CD8-positive, alpha-beta memory T cell (primary cell): ENCODE results near the gene TPSB2. TPM values are rescaled to one million over a fixed set of nuclear protein-coding genes. Genes with fewer than 3 reads are reported as not detected.
"Not testable (repeated sequence)": the region's sequence is repeated elsewhere in the genome, so short reads cannot be mapped to it uniquely, and the experiment has no call there.

Experiments
- CTCF ChIA-PET: fragments of 350-600 bp; sonication (Branson Sonifier 250); formaldehyde crosslinking; loops from one replicate; lab custom pipeline; 2021; ENCODE audit warnings: antibody characterized with exemption; lab: Charles Lee
- POLR2A ChIA-PET: fragments of 350-600 bp; sonication (Branson Sonifier 250); formaldehyde crosslinking; loops from one replicate; lab custom pipeline; 2021; ENCODE audit warnings: antibody characterized with exemption; lab: Charles Lee
- DNase-seq, 5 donors: peaks; one replicate each; pipeline versions ENCODE4 v3.0.0 to v3.0.0-alpha.2; 2020 to 2022; ENCODE audit warnings: mixed read lengths in 1 of 5
- H3K27ac ChIP-seq: one replicate; pipeline ENCODE4 v1.7.0; 2013; ENCODE audit warnings: low read depth, mild to moderate bottlenecking, low read length, moderate library complexity
- H3K27me3 ChIP-seq: 2 replicates; pipeline ENCODE4 v1.7.0; 2013; ENCODE audit warnings: low read length, mild to moderate bottlenecking; ENCODE audit not compliant: insufficient read depth, poor library complexity, severe bottlenecking
- H3K36me3 ChIP-seq: 2 replicates; pipeline ENCODE4 v1.7.0; 2013; ENCODE audit warnings: mild to moderate bottlenecking, low read length, moderate library complexity; ENCODE audit not compliant: insufficient read depth
- H3K4me1 ChIP-seq: 2 replicates; pipeline ENCODE4 v1.7.0; 2013; ENCODE audit warnings: mild to moderate bottlenecking, low read length, moderate library complexity; ENCODE audit not compliant: insufficient read depth
- H3K4me3 ChIP-seq: 2 replicates; pipeline ENCODE4 v1.7.0; 2013; ENCODE audit warnings: mild to moderate bottlenecking, low read length
- H3K9me3 ChIP-seq: 2 replicates; pipeline ENCODE4 v1.7.0; 2013; ENCODE audit warnings: mild to moderate bottlenecking, low read length
- H3K27ac Mint-ChIP-seq, 8 donors: one replicate each; pipeline ENCODE4 v1.8.0; 2020 to 2021; ENCODE audit warnings: mixed read lengths in 8 of 8, mild to moderate bottlenecking in 6 of 8, inconsistent platforms in 3 of 8, moderate library complexity in 3 of 8
- H3K27me3 Mint-ChIP-seq, 2 donors: one replicate each; pipeline ENCODE4 v1.8.0; 2020 to 2021; ENCODE audit warnings: mixed read lengths in 2 of 2, mild to moderate bottlenecking in 1 of 2, moderate library complexity in 1 of 2
- H3K36me3 Mint-ChIP-seq, 3 donors: one replicate each; pipeline ENCODE4 v1.8.0; 2020 to 2021; ENCODE audit warnings: mixed read lengths in 3 of 3, inconsistent platforms in 1 of 3, mild to moderate bottlenecking in 1 of 3
- H3K4me1 Mint-ChIP-seq, 3 donors: one replicate each; pipeline ENCODE4 v1.8.0; 2020 to 2021; ENCODE audit warnings: mixed read lengths in 3 of 3, inconsistent platforms in 1 of 3, mild to moderate bottlenecking in 1 of 3
- H3K4me3 Mint-ChIP-seq, 7 donors: one replicate each; pipeline ENCODE4 v1.8.0; 2020 to 2021; ENCODE audit warnings: mixed read lengths in 7 of 7, mild to moderate bottlenecking in 6 of 7, moderate library complexity in 4 of 7, inconsistent platforms in 2 of 7
- H3K9me3 Mint-ChIP-seq, 5 donors: one replicate each; pipeline ENCODE4 v1.8.0; 2020 to 2022; ENCODE audit warnings: mixed read lengths in 5 of 5, mild to moderate bottlenecking in 3 of 5, moderate library complexity in 2 of 5, inconsistent platforms in 1 of 5
- polyA plus RNA-seq: library from polyadenylated mRNA; unstranded; fragments of 300-500 nt; fragmentation: Illumina TruSeq; gene quantifications from one replicate; pipeline ENCODE4 v1.2.3, GENCODE V29; 2021
- total RNA-seq, 2 experiments: library from RNA; stranded (reverse); gene quantifications; one replicate each; pipeline ENCODE4 v1.2.3, GENCODE V29; 2021

TPSB2 gene
- total and polyA plus RNA-seq, 3 experiments from 2014 or later = not detected

GRCh38 chr16:1240436-1240835 is 10.5 kb upstream of the TPSB2 start, which contains the start of gene TPSAB1:
Gene TPSAB1, plus strand, starts transcription at chr16:1240705. Its CDS starts 234 bp downstream, at chr16:1240939.
- H3K27me3 ChIP-seq, H3K9me3 Mint-ChIP-seq, H3K4me1 ChIP-seq, H3K4me3 ChIP-seq, CTCF ChIA-PET, DNase-seq, H3K36me3 ChIP-seq, H3K36me3 Mint-ChIP-seq, H3K4me1 Mint-ChIP-seq, H3K4me3 Mint-ChIP-seq, H3K27ac Mint-ChIP-seq, H3K27me3 Mint-ChIP-seq, POLR2A ChIA-PET, H3K27ac ChIP-seq, H3K9me3 ChIP-seq: not testable (repeated sequence)

GRCh38 chr16:1239575-1239974 is 9.6 kb upstream of the TPSB2 start:
- H3K4me1 ChIP-seq, H3K4me3 ChIP-seq, H3K27me3 Mint-ChIP-seq, H3K36me3 ChIP-seq, DNase-seq, H3K4me3 Mint-ChIP-seq, H3K36me3 Mint-ChIP-seq, H3K27ac Mint-ChIP-seq, H3K27ac ChIP-seq, H3K27me3 ChIP-seq, CTCF ChIA-PET, POLR2A ChIA-PET, H3K4me1 Mint-ChIP-seq, H3K9me3 ChIP-seq, H3K9me3 Mint-ChIP-seq: not testable (repeated sequence)

- H3K4me3 ChIP-seq, H3K4me1 Mint-ChIP-seq, CTCF ChIA-PET, POLR2A ChIA-PET, H3K27ac ChIP-seq, H3K36me3 Mint-ChIP-seq, H3K27me3 ChIP-seq, H3K4me3 Mint-ChIP-seq, H3K27me3 Mint-ChIP-seq, H3K27ac Mint-ChIP-seq, H3K9me3 Mint-ChIP-seq, DNase-seq, H3K4me1 ChIP-seq, H3K9me3 ChIP-seq, H3K36me3 ChIP-seq: not testable (repeated sequence)
Observed at GRCh38 chr16:1238909-1239308, 8.9 kb upstream of the TPSB2 start.

GRCh38 chr16:1237990-1238389 is 8.0 kb upstream of the TPSB2 start:
- H3K36me3 Mint-ChIP-seq = peaks cover 0 to 1% (median 0%) of the 10 kb centered on the region in 3 donors
- Histone ChIP-seq H3K27ac (no peak overlapping the region), H3K4me3 (no peak overlapping the region), H3K36me3 (no peaks in the 10 kb centered on the region), H3K4me1 (no peaks in the 10 kb centered on the region), H3K27me3 (no peaks in the 10 kb centered on the region), H3K9me3 (no peaks in the 10 kb centered on the region)
- H3K4me1 Mint-ChIP-seq = peaks cover 0 to 5% (median 3%) of the 10 kb centered on the region in 3 donors
- DNase-seq = no peak
- H3K27ac Mint-ChIP-seq = no peak overlapping the region
- no peaks in the 10 kb centered on the region for H3K27me3 Mint-ChIP-seq
- POLR2A ChIA-PET = no interaction called here
- CTCF ChIA-PET = no interaction called here
- H3K4me3 Mint-ChIP-seq = no peak overlapping the region
- H3K9me3 Mint-ChIP-seq = no peaks in the 10 kb centered on the region

GRCh38 chr16:1236659-1237058 is 6.7 kb upstream of the TPSB2 start:
- H3K9me3 ChIP-seq, POLR2A ChIA-PET, H3K36me3 Mint-ChIP-seq, H3K4me1 ChIP-seq, H3K4me3 ChIP-seq, H3K27me3 Mint-ChIP-seq, H3K36me3 ChIP-seq, H3K27ac Mint-ChIP-seq, CTCF ChIA-PET, H3K4me1 Mint-ChIP-seq, H3K9me3 Mint-ChIP-seq, H3K4me3 Mint-ChIP-seq, DNase-seq, H3K27me3 ChIP-seq, H3K27ac ChIP-seq: not testable (repeated sequence)

- H3K27ac Mint-ChIP-seq, H3K4me1 Mint-ChIP-seq, H3K36me3 Mint-ChIP-seq, H3K9me3 Mint-ChIP-seq, H3K36me3 ChIP-seq, H3K4me3 Mint-ChIP-seq, H3K27me3 Mint-ChIP-seq, H3K4me1 ChIP-seq, H3K27me3 ChIP-seq, H3K4me3 ChIP-seq, POLR2A ChIA-PET, H3K27ac ChIP-seq, CTCF ChIA-PET, DNase-seq, H3K9me3 ChIP-seq: not testable (repeated sequence)
Observed at GRCh38 chr16:1232049-1232748, 2.2 kb upstream of the TPSB2 start.

GRCh38 chr16:1231301-1231700 is 1.3 kb upstream of the TPSB2 start:
- H3K27ac ChIP-seq, H3K9me3 ChIP-seq, H3K4me3 ChIP-seq, H3K27ac Mint-ChIP-seq, H3K27me3 Mint-ChIP-seq, H3K36me3 Mint-ChIP-seq, H3K36me3 ChIP-seq, H3K4me3 Mint-ChIP-seq, H3K9me3 Mint-ChIP-seq, H3K4me1 Mint-ChIP-seq, H3K4me1 ChIP-seq, DNase-seq, CTCF ChIA-PET, H3K27me3 ChIP-seq, POLR2A ChIA-PET: not testable (repeated sequence)

GRCh38 chr16:1230471-1231212 is 658 bp upstream of the TPSB2 start:
- H3K27ac Mint-ChIP-seq, DNase-seq, H3K4me1 Mint-ChIP-seq, H3K27me3 Mint-ChIP-seq, H3K36me3 Mint-ChIP-seq, H3K36me3 ChIP-seq, H3K4me1 ChIP-seq, H3K27ac ChIP-seq, H3K27me3 ChIP-seq, POLR2A ChIA-PET, H3K4me3 Mint-ChIP-seq, H3K9me3 Mint-ChIP-seq, H3K9me3 ChIP-seq, H3K4me3 ChIP-seq, CTCF ChIA-PET: not testable (repeated sequence)
